HepG2 (cell line): ENCODE data around the gene HMHB1.

Experiments
- DNMT1 ChIP-seq: sonication (generic); formaldehyde crosslinking; IDR thresholded peaks from 2 replicates; pipeline ENCODE4 v1.5.1; 2020; ENCODE audit warnings: mild to moderate bottlenecking, missing genetic modification reagents
- FOSL2 ChIP-seq: sonication (generic); formaldehyde crosslinking; IDR thresholded peaks from 2 replicates; pipeline ENCODE4 v1.4.0; 2020; ENCODE audit warnings: missing genetic modification reagents
- KDM1A ChIP-seq: IDR thresholded peaks from 2 replicates; pipeline ENCODE4 v1.6.1; 2016; ENCODE audit warnings: missing compliant biosample characterization
- RAD51 ChIP-seq: fragments of 450-650 bp; IDR thresholded peaks from 2 replicates; pipeline ENCODE4 v1.6.1; 2016; ENCODE audit warnings: borderline replicate concordance
- RBM39 ChIP-seq: fragments of 200-400 bp; formaldehyde crosslinking; IDR thresholded peaks from one replicate; pipeline ENCODE4 v1.6.1; 2018; ENCODE audit warnings: antibody characterized with exemption, mild to moderate bottlenecking, low read depth, low read length; ENCODE audit not compliant: poor library complexity, severe bottlenecking
- RFX1 ChIP-seq: fragments of 450-650 bp; IDR thresholded peaks from 2 replicates; pipeline ENCODE4 v1.6.1; 2017
- SAP130 ChIP-seq: IDR thresholded peaks from 2 replicates; pipeline ENCODE4 v1.6.1; 2016; ENCODE audit warnings: low read depth
- SMC3 ChIP-seq: IDR thresholded peaks from 2 replicates; pipeline ENCODE4 v1.6.1; 2011; ENCODE audit warnings: low read length, improper control_type of control experiment
- SPEN ChIP-seq: sonication (generic); formaldehyde crosslinking; IDR thresholded peaks from 2 replicates; pipeline ENCODE4 v1.5.1; 2020; ENCODE audit warnings: low read depth, mild to moderate bottlenecking, missing genetic modification reagents
- ZBTB49 ChIP-seq: sonication (generic); formaldehyde crosslinking; IDR thresholded peaks from 2 replicates; pipeline ENCODE4 v1.4.0; 2020; ENCODE audit warnings: missing genetic modification reagents, borderline replicate concordance
- ZNF138 ChIP-seq: sonication (generic); formaldehyde crosslinking; IDR thresholded peaks from 2 replicates; pipeline ENCODE4 v1.5.0; 2020; ENCODE audit warnings: mild to moderate bottlenecking, low read depth, missing genetic modification reagents
- TF ChIP-seq, protein P1 (sequence below): sonication (generic); formaldehyde crosslinking; IDR thresholded peaks from 2 replicates; pipeline ENCODE4 v1.8.1; 2023; ENCODE audit warnings: missing genetic modification reagents, inconsistent platforms, borderline replicate concordance
- TF ChIP-seq, protein P2 (sequence below): IDR thresholded peaks from 2 replicates; pipeline ENCODE4 v1.6.1; 2012; ENCODE audit warnings: low read depth, low read length, improper control_type of control experiment

GRCh38 chr5:143843461-143843860 lies 31.5 kb downstream of the HMHB1 start:
- TF ChIP-seq SPEN (CRISPR knock-in tag) (no peak), KDM1A (CRISPR knock-in tag) (no peak), ZBTB49 (CRISPR knock-in tag) (no peak), DNMT1 (CRISPR knock-in tag) (no peak), RFX1 (no peak), SAP130 (no peak), SMC3 (no peak), ZNF138 (CRISPR knock-in tag) (no peak), FOSL2 (CRISPR knock-in tag) (no peak), RAD51 (no peak), RBM39 (no peak)
- TF ChIP-seq, protein P1, sequence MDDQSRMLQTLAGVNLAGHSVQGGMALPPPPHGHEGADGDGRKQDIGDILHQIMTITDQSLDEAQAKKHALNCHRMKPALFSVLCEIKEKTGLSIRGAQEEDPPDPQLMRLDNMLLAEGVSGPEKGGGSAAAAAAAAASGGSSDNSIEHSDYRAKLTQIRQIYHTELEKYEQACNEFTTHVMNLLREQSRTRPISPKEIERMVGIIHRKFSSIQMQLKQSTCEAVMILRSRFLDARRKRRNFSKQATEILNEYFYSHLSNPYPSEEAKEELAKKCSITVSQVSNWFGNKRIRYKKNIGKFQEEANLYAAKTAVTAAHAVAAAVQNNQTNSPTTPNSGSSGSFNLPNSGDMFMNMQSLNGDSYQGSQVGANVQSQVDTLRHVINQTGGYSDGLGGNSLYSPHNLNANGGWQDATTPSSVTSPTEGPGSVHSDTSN (CRISPR knock-in tag), result no peak
- TF ChIP-seq, protein P2, sequence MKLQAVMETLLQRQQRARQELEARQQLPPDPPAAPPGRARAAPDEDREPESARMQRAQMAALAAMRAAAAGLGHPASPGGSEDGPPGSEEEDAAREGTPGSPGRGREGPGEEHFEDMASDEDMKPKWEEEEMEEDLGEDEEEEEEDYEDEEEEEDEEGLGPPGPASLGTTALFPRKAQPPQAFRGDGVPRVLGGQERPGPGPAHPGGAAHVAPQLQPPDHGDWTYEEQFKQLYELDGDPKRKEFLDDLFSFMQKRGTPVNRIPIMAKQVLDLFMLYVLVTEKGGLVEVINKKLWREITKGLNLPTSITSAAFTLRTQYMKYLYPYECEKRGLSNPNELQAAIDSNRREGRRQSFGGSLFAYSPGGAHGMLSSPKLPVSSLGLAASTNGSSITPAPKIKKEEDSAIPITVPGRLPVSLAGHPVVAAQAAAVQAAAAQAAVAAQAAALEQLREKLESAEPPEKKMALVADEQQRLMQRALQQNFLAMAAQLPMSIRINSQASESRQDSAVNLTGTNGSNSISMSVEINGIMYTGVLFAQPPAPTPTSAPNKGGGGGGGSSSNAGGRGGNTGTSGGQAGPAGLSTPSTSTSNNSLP, result no peak
